Neural progenitor cell (in vitro differentiated cells): Measurements from ENCODE around the gene NCBP3. TPM values are rescaled to one million over a fixed set of nuclear protein-coding genes. Genes with fewer than 3 reads are reported as not detected.

Experiments
- DNase-seq: peaks from one replicate; pipeline ENCODE4 v3.0.0-alpha.2; 2016; ENCODE audit warnings: low spot score
- H2AFZ ChIP-seq: fragments of 200-600 bp; sonication (generic); replicated peaks from 2 replicates; pipeline ENCODE4 v1.6.1; 2016; ENCODE audit warnings: antibody characterized with exemption
- H3F3A ChIP-seq: fragments of 200-600 bp; sonication (generic); 2 replicates; pipeline ENCODE4 v1.6.1; 2016; ENCODE audit warnings: antibody characterized with exemption, low read depth
- H3K27ac ChIP-seq: fragments of 200-600 bp; sonication (generic); 2 replicates; pipeline ENCODE4 v1.5.1; 2016; ENCODE audit warnings: mild to moderate bottlenecking
- H3K27me3 ChIP-seq: fragments of 200-600 bp; sonication (generic); 2 replicates; pipeline ENCODE4 v1.6.1; 2016; ENCODE audit warnings: mild to moderate bottlenecking, moderate library complexity
- H3K36me3 ChIP-seq: fragments of 200-600 bp; sonication (generic); 2 replicates; pipeline ENCODE4 v1.5.1; 2016
- H3K4me1 ChIP-seq: fragments of 200-600 bp; sonication (generic); 2 replicates; pipeline ENCODE4 v1.6.1; 2016; ENCODE audit warnings: mixed run types
- H3K4me2 ChIP-seq: fragments of 200-600 bp; sonication (generic); 2 replicates; pipeline ENCODE4 v1.6.1; 2016
- H3K4me3 ChIP-seq: fragments of 200-600 bp; sonication (generic); 2 replicates; pipeline ENCODE4 v1.5.1; 2016
- H3K79me2 ChIP-seq: fragments of 200-600 bp; sonication (generic); 2 replicates; pipeline ENCODE4 v1.6.1; 2016; ENCODE audit warnings: low read depth
- H3K9ac ChIP-seq: fragments of 200-600 bp; sonication (generic); 2 replicates; pipeline ENCODE4 v1.6.1; 2016
- H3K9me3 ChIP-seq: fragments of 200-600 bp; sonication (generic); 2 replicates; pipeline ENCODE4 v1.5.1; 2016; ENCODE audit warnings: low read depth
- H4K20me1 ChIP-seq: fragments of 200-600 bp; sonication (generic); 2 replicates; pipeline ENCODE4 v1.6.1; 2016; ENCODE audit warnings: low read depth
- H3K27ac Mint-ChIP-seq: 3 replicates; pipeline ENCODE4 v1.8.0; 2021; ENCODE audit warnings: mixed read lengths
- H3K27me3 Mint-ChIP-seq: 2 replicates; pipeline ENCODE4 v1.8.0; 2022; ENCODE audit warnings: low read depth, mild to moderate bottlenecking, inconsistent platforms, moderate library complexity, mixed read lengths; ENCODE audit not compliant: insufficient read depth
- H3K36me3 Mint-ChIP-seq: 3 replicates; pipeline ENCODE4 v1.8.0; 2021; ENCODE audit warnings: mixed read lengths
- H3K4me1 Mint-ChIP-seq: 3 replicates; pipeline ENCODE4 v1.8.0; 2021; ENCODE audit warnings: mixed read lengths
- H3K4me3 Mint-ChIP-seq: 3 replicates; pipeline ENCODE4 v1.8.0; 2021; ENCODE audit warnings: mild to moderate bottlenecking, moderate library complexity, mixed read lengths
- H3K9me3 Mint-ChIP-seq: 3 replicates; pipeline ENCODE4 v1.8.0; 2020; ENCODE audit warnings: mixed read lengths
- CTCF ChIP-seq: fragments of 200-600 bp; sonication (generic); IDR thresholded peaks from 2 replicates; pipeline ENCODE4 v1.5.1; 2017; ENCODE audit warnings: antibody characterized with exemption, mild to moderate bottlenecking
- EZH2 ChIP-seq: fragments of 200-600 bp; sonication (generic); IDR thresholded peaks from 2 replicates; pipeline ENCODE4 v1.6.1; 2017; ENCODE audit warnings: antibody characterized with exemption, mild to moderate bottlenecking, moderate library complexity
- EZH2phosphoT487 ChIP-seq: fragments of 200-600 bp; sonication (generic); IDR thresholded peaks from 2 replicates; pipeline ENCODE4 v1.6.1; 2017; ENCODE audit warnings: antibody characterized with exemption
- total RNA-seq: library from RNA; depleted of rRNA; stranded (reverse); fragments of >200 nt; gene quantifications from 2 replicates; pipeline ENCODE4 v1.2.3, GENCODE V29; 2015; ENCODE audit warnings: low replicate concordance

Gene NCBP3
- total RNA-seq, 1 donor from 2014 or later = 55.7 TPM

- Mint-ChIP-seq H3K27me3 (peaks cover 15% of the 10 kb centered on the region), H3K9me3 (peaks cover 10% of the 10 kb centered on the region), H3K27ac (peak overlapping the region; percentile 25), H3K4me3 (peak overlapping the region; percentile 25), H3K4me1 (peaks cover 14% of the 10 kb centered on the region), H3K36me3 (peaks cover 5% of the 10 kb centered on the region)
- Histone ChIP-seq H3K4me3 (no peak overlapping the region), H3F3A (peaks cover 5% of the 10 kb centered on the region), H3K27ac (no peak overlapping the region), H3K4me1 (no peaks in the 10 kb centered on the region), H4K20me1 (no peaks in the 10 kb centered on the region), H3K9ac (no peak overlapping the region), H3K36me3 (no peaks in the 10 kb centered on the region), H3K79me2 (no peaks in the 10 kb centered on the region), H3K27me3 (no peaks in the 10 kb centered on the region), H3K4me2 (no peak overlapping the region), H2AFZ (no peak overlapping the region), H3K9me3 (no peaks in the 10 kb centered on the region)
- no peak for TF ChIP-seq CTCF
- TF ChIP-seq EZH2 = no peak
- TF ChIP-seq EZH2phosphoT487 = no peak
- no peak for DNase-seq
Measured at GRCh38 chr17:3851461-3852100, 5.5 kb upstream of the NCBP3 start.

- H3K27ac ChIP-seq = no peak overlapping the region
- no peak overlapping the region for H3K4me3 ChIP-seq
- H3K9me3 Mint-ChIP-seq = peaks cover 10% of the 10 kb centered on the region
- H3K9ac ChIP-seq = no peak overlapping the region
- H3K4me3 Mint-ChIP-seq = no peak overlapping the region
- DNase-seq = no peak
- peaks cover 26% of the 10 kb centered on the region for H3K79me2 ChIP-seq
- H3K4me1 Mint-ChIP-seq = peaks cover 25% of the 10 kb centered on the region
- no peak overlapping the region for H3K27ac Mint-ChIP-seq
- H3K36me3 ChIP-seq = no peaks in the 10 kb centered on the region
- H3F3A ChIP-seq = no peaks in the 10 kb centered on the region
- H3K27me3 ChIP-seq = no peaks in the 10 kb centered on the region
- no peaks in the 10 kb centered on the region for H3K9me3 ChIP-seq
- peaks cover 10% of the 10 kb centered on the region for H3K36me3 Mint-ChIP-seq
- H4K20me1 ChIP-seq = peaks cover 20% of the 10 kb centered on the region
- no peak overlapping the region for H3K4me2 ChIP-seq
- H2AFZ ChIP-seq = no peak overlapping the region
- H3K27me3 Mint-ChIP-seq = peaks cover 15% of the 10 kb centered on the region
- H3K4me1 ChIP-seq = peaks cover 12% of the 10 kb centered on the region
- no peak for TF ChIP-seq EZH2phosphoT487
- TF ChIP-seq EZH2 = no peak
- TF ChIP-seq CTCF = no peak
Measured at GRCh38 chr17:3848229-3848835, 2.3 kb upstream of the NCBP3 start.

- Histone ChIP-seq H4K20me1 (peaks cover 29% of the 10 kb centered on the region), H3F3A (no peaks in the 10 kb centered on the region), H3K36me3 (no peaks in the 10 kb centered on the region), H3K27ac (no peak overlapping the region), H3K9me3 (no peaks in the 10 kb centered on the region), H3K4me2 (no peak overlapping the region), H2AFZ (no peak overlapping the region), H3K27me3 (no peaks in the 10 kb centered on the region), H3K9ac (no peak overlapping the region), H3K79me2 (peaks cover 38% of the 10 kb centered on the region), H3K4me3 (no peak overlapping the region), H3K4me1 (peaks cover 12% of the 10 kb centered on the region)
- peaks cover 20% of the 10 kb centered on the region for H3K4me1 Mint-ChIP-seq
- peak overlapping the region; percentile 98 for H3K4me3 Mint-ChIP-seq
- H3K27ac Mint-ChIP-seq = peak overlapping the region; percentile 58
- TF ChIP-seq EZH2phosphoT487 = no peak
- TF ChIP-seq CTCF = no peak
- no peak for TF ChIP-seq EZH2
- H3K36me3 Mint-ChIP-seq = peaks cover 6% of the 10 kb centered on the region
- H3K27me3 Mint-ChIP-seq = peaks cover 11% of the 10 kb centered on the region
- no peak for DNase-seq
- H3K9me3 Mint-ChIP-seq = peaks cover 4% of the 10 kb centered on the region
Measured at GRCh38 chr17:3847165-3847670, 1.2 kb upstream of the NCBP3 start.
